DOHH2 (cell line): ENCODE data around the gene CFAP298.

Experiments
- CTCF ChIP-seq: fragments of 200-600 bp; sonication (generic); IDR thresholded peaks from one replicate; pipeline ENCODE4 v1.5.1; 2014; ENCODE audit warnings: antibody characterized with exemption, mild to moderate bottlenecking, low read depth, low read length; ENCODE audit not compliant: poor library complexity, severe bottlenecking
- EZH2phosphoT487 ChIP-seq: fragments of 200-600 bp; sonication (generic); IDR thresholded peaks from 2 replicates; pipeline ENCODE4 v1.6.1; 2017; ENCODE audit warnings: borderline replicate concordance, mild to moderate bottlenecking, antibody characterized with exemption, low read length, moderate library complexity, mixed read lengths

- TF ChIP-seq CTCF, result no peak
- TF ChIP-seq EZH2phosphoT487, result no peak
These were observed 10.1 kb downstream of the CFAP298 start for GRCh38 chr21:32602099-32602498.
